HepG2 (cell line): ENCODE data around the gene NSFL1C. TPM values are rescaled to one million over a fixed set of nuclear protein-coding genes. Genes with fewer than 3 reads are reported as not detected.

Experiments used
- ATAC-seq: fragments of 200-7000 bp; cut with Tn5 transposase; 3 replicates; pipeline ENCODE4 v1.9.1; 2020; ENCODE audit warnings: mild to moderate bottlenecking, moderate library complexity
- BruUV-seq: library from RNA; stranded (reverse); fragments of 400-500 nt; replicated peaks from 2 replicates; lab custom pipeline; 2021; lab: Mats Ljungman, UMichigan
- CTCF ChIA-PET: fragments of 300-600 bp; formaldehyde crosslinking; extraction: SDS; loops from one replicate; lab custom pipeline; 2021; ENCODE audit warnings: low total read pairs, inconsistent platforms, low intra/inter-chr PET ratio; lab: Yijun Ruan, JAX
- POLR2A ChIA-PET: fragments of 350-600 bp; sonication (Branson Sonifier 250); formaldehyde crosslinking; loops from one replicate; lab custom pipeline; 2020; ENCODE audit warnings: antibody characterized with exemption, inconsistent platforms; lab: Yijun Ruan, JAX
- DNase-seq: peaks from one replicate; pipeline ENCODE4 v3.0.0-alpha.2; 2015; ENCODE audit warnings: low spot score
- FAIRE-seq: peaks from 3 replicates; lab custom pipeline; 2011; peaks lifted over from hg19 to GRCh38; lab: Jason Lieb, UNC
- H2AFZ ChIP-seq: one replicate; pipeline ENCODE4 v1.6.1; 2011; ENCODE audit warnings: low read length, inconsistent platforms
- H3K27ac ChIP-seq: fragments of 300-600 bp; 3 replicates; pipeline ENCODE4 v1.8.0; 2011; ENCODE audit warnings: mixed run types, mild to moderate bottlenecking, mixed read lengths, low read length, inconsistent platforms; ENCODE audit not compliant: insufficient read depth; ENCODE audit errors: extremely low read length
- H3K27me3 ChIP-seq, 2 experiments: fragments of 200-600 bp in 1 of 2; 2 replicates in 1 of 2; 3 replicates in 1 of 2; pipeline versions ENCODE4 v1.6.0 to v1.8.0; 2011; ENCODE audit warnings: low read length in 2 of 2, mild to moderate bottlenecking in 2 of 2, moderate library complexity in 2 of 2, inconsistent platforms in 1 of 2; ENCODE audit not compliant: insufficient read depth in 2 of 2, control insufficient read depth in 1 of 2
- H3K36me3 ChIP-seq, 2 experiments: fragments of 200-600 bp in 1 of 2; replicated peaks in 1 of 2; 2 replicates in 1 of 2; 3 replicates in 1 of 2; pipeline versions ENCODE4 v1.5.1 to v1.8.0; 2011; ENCODE audit warnings: low read length in 2 of 2, inconsistent platforms in 1 of 2; ENCODE audit not compliant: insufficient read depth in 2 of 2, control insufficient read depth in 1 of 2
- H3K4me1 ChIP-seq: 2 replicates; pipeline ENCODE4 v1.5.1; 2012; ENCODE audit warnings: low read length, inconsistent platforms; ENCODE audit not compliant: insufficient read depth
- H3K4me2 ChIP-seq: 2 replicates; pipeline ENCODE4 v1.6.0; 2011; ENCODE audit warnings: low read depth, low read length, inconsistent platforms
- H3K4me3 ChIP-seq, 3 experiments: fragments of 200-600 bp in 1 of 3; sonication (generic), shearing (Covaris generic) in 1 of 3; replicated peaks in 1 of 3; 2 replicates each; pipeline ENCODE4 v1.5.1; 2011 to 2016; ENCODE audit warnings: low read length in 3 of 3, inconsistent platforms in 2 of 3, low read depth in 2 of 3, mild to moderate bottlenecking in 2 of 3, control low read depth in 1 of 3, mixed read lengths in 1 of 3; ENCODE audit not compliant: insufficient read depth in 1 of 3
- H3K79me2 ChIP-seq: one replicate; pipeline ENCODE4 v1.6.1; 2011; ENCODE audit warnings: low read length, inconsistent platforms; ENCODE audit not compliant: insufficient read depth
- H3K9ac ChIP-seq: 2 replicates; pipeline ENCODE4 v1.6.0; 2011; ENCODE audit warnings: mild to moderate bottlenecking, low read depth, low read length, inconsistent platforms; ENCODE audit not compliant: insufficient read depth
- H3K9me3 ChIP-seq: 2 replicates; pipeline ENCODE4 v1.5.1; 2012; ENCODE audit warnings: mild to moderate bottlenecking, low read length
- H4K20me1 ChIP-seq: 2 replicates; pipeline ENCODE4 v1.6.0; 2011; ENCODE audit warnings: inconsistent platforms, mild to moderate bottlenecking, low read length, moderate library complexity; ENCODE audit not compliant: insufficient read depth
- HOXD1 ChIP-seq: sonication (generic); formaldehyde crosslinking; IDR thresholded peaks from 2 replicates; pipeline ENCODE4 v1.5.0; 2020; ENCODE audit warnings: missing genetic modification reagents
- NFYB ChIP-seq: sonication (generic); formaldehyde crosslinking; IDR thresholded peaks from 2 replicates; pipeline ENCODE4 v1.4.0; 2020; ENCODE audit warnings: missing genetic modification reagents
- TBP ChIP-seq: sonication (generic); formaldehyde crosslinking; IDR thresholded peaks from 2 replicates; pipeline ENCODE4 v1.5.0; 2020; ENCODE audit warnings: missing genetic modification reagents
- TEAD3 ChIP-seq: optimal IDR thresholded peaks from 2 replicates; pipeline ENCODE3; 2016; ENCODE audit warnings: borderline replicate concordance
- THAP11 ChIP-seq: IDR thresholded peaks from 2 replicates; pipeline ENCODE4 v1.6.1; 2016; ENCODE audit warnings: missing biosample characterization, missing genetic modification reagents
- USF2 ChIP-seq, 2 experiments: sonication (generic) in 1 of 2; formaldehyde crosslinking in 1 of 2; IDR thresholded peaks; 2 replicates each; pipeline versions ENCODE4 v1.5.1 to v1.6.1; 2011 to 2020; ENCODE audit warnings: borderline replicate concordance in 1 of 2, low read depth in 1 of 2, low read length in 1 of 2, mild to moderate bottlenecking in 1 of 2, missing genetic modification reagents in 1 of 2, moderate library complexity in 1 of 2
- ZNF143 ChIP-seq: sonication (generic); formaldehyde crosslinking; IDR thresholded peaks from 2 replicates; pipeline ENCODE4 v1.4.0; 2020; ENCODE audit warnings: missing genetic modification reagents
- ZNF556 ChIP-seq: sonication (generic); formaldehyde crosslinking; IDR thresholded peaks from 2 replicates; pipeline ENCODE4 v1.4.0; 2020; ENCODE audit warnings: mild to moderate bottlenecking, missing genetic modification reagents, borderline replicate concordance
- WGBS: methylation state at CpG from one replicate; pipeline ENCODE4 v1.1.6; 2017; ENCODE audit warnings: low lambda C conversion rate; 5-methylcytosine and 5-hydroxymethylcytosine counted together
- in situ Hi-C: cut with HindIII; loops from 2 replicates; pipeline ENCODE4 v1.10.0; 2017; ENCODE audit warnings: low pct_unique_long_range_greater_than_20kb; ENCODE audit not compliant: extremely low pct_ligation_motif_present
- intact Hi-C: fragments of 100-400 bp; cut with micrococcal nuclease; formaldehyde crosslinking; loops from one replicate; pipeline ENCODE4 v1.10.0; 2022; ENCODE audit not compliant: unreplicated experiment
- polyA plus RNA-seq, 8 experiments: library from polyadenylated mRNA; depleted of rRNA in 3 of 8; stranded (reverse) in 7 of 8; unstranded in 1 of 8; fragments of >200 nt; fragmentation: Illumina TruSeq in 4 of 8; extraction: Trizol in 4 of 8; gene quantifications; 2 replicates each; pipeline versions ENCODE4 v1.2.1 to v1.2.3, GENCODE V29; 2011 to 2016; ENCODE audit warnings: low read depth in 4 of 8, missing spikeins in 1 of 8, mixed read lengths in 1 of 8; ENCODE audit not compliant: insufficient read depth in 1 of 8
- total RNA-seq, 5 experiments: library from RNA; depleted of rRNA; stranded (reverse); fragments of >200 nt; fragmentation: Illumina TruSeq; extraction: Trizol; gene quantifications; 2 replicates each; pipeline ENCODE4 v1.2.3, GENCODE V29; 2016; ENCODE audit warnings: low read depth in 1 of 5

Gene NSFL1C
- total and polyA plus RNA-seq, 2 of the 13 experiments (the other 11 are each of a cell fraction or from before 2014, with no cell fraction given) = 22.9 to 62.7 TPM

- H3K9me3 ChIP-seq = no peaks in the 10 kb centered on the region
- no peaks in the 10 kb centered on the region for H3K36me3 ChIP-seq
- H3K4me2 ChIP-seq = no peak overlapping the region
- H4K20me1 ChIP-seq = no peaks in the 10 kb centered on the region
- H3K27ac ChIP-seq = no peak overlapping the region
- DNase-seq (no peak), FAIRE-seq (no peak), ATAC-seq (no peak)
- 46% methylated on average over 4 of the region's 4 CpGs for WGBS
- intact Hi-C loops (loop anchor here (5.0 kb wide), 1 partner anchor 38 kb away; no protein-coding TSS in a partner anchor), in situ Hi-C loops (no loop called here)
- peaks cover 24% of the 10 kb centered on the region for H3K4me1 ChIP-seq
- no peak overlapping the region for H3K9ac ChIP-seq
- no peak overlapping the region for H2AFZ ChIP-seq
- TF ChIP-seq HOXD1 (CRISPR knock-in tag) (no peak), TBP (CRISPR knock-in tag) (no peak), NFYB (peak; percentile 29; the same call in 1 of the 2 replicates), THAP11 (CRISPR knock-in tag) (peak; percentile 93), TEAD3 (CRISPR knock-in tag) (peak; percentile 94), USF2 (IDR thresholded peaks at IDR 0.05; ENCODE audit: low read depth, low read length) (no peak), USF2 (CRISPR knock-in tag; IDR thresholded peaks at IDR 0.05; ENCODE audit: borderline replicate concordance) (peak; percentile 71; the same call in 1 of the 2 replicates), ZNF556 (CRISPR knock-in tag) (0 out of 2 replicates have a peak, but pooled peaks have one; percentile 40), ZNF143 (CRISPR knock-in tag) (peak; percentile 84)
- CTCF ChIA-PET = no interaction called here
- no peak overlapping the region for H3K4me3 ChIP-seq
- POLR2A ChIA-PET = no interaction called here
- H3K27me3 ChIP-seq = peaks cover 6 to 36% of the 10 kb centered on the region in 2 experiments; a peak in 2 of 5 replicates
- H3K79me2 ChIP-seq = no peaks in the 10 kb centered on the region
- BruUV-seq = no TSS peak
Measured at GRCh38 chr20:1474817-1475603, 8.4 kb upstream of the NSFL1C start.
